ENCODE measurements around the gene CFAP92.

DNA sequence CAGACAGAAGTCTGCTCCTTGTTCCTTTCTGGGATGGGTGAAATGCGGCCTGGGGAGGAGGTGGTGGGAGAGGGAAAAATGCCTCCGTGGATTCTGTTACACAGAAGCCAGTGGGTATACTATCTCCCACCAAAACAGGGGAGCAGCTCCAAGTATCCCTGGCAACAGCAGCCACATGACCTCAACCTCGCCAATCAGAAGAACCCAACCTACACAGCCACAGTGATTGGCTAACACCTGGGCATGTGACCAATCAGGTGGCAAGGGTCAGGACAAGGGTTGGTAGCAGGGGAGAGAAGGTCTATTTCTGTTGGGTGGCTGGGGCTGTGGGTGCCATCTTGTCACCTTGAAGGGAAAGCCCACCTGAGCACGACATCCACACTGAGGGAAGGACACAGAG is 123.5 kb downstream of the CFAP92 start:
- TF ChIP-seq, protein P1, sequence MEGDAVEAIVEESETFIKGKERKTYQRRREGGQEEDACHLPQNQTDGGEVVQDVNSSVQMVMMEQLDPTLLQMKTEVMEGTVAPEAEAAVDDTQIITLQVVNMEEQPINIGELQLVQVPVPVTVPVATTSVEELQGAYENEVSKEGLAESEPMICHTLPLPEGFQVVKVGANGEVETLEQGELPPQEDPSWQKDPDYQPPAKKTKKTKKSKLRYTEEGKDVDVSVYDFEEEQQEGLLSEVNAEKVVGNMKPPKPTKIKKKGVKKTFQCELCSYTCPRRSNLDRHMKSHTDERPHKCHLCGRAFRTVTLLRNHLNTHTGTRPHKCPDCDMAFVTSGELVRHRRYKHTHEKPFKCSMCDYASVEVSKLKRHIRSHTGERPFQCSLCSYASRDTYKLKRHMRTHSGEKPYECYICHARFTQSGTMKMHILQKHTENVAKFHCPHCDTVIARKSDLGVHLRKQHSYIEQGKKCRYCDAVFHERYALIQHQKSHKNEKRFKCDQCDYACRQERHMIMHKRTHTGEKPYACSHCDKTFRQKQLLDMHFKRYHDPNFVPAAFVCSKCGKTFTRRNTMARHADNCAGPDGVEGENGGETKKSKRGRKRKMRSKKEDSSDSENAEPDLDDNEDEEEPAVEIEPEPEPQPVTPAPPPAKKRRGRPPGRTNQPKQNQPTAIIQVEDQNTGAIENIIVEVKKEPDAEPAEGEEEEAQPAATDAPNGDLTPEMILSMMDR (IDR thresholded peaks at IDR 0.05 in 8 of 11, conservative IDR thresholded peaks at IDR 0.05 in 3 of 11) = no peak
- TF ChIP-seq POLR2AphosphoS5 (IDR thresholded peaks at IDR 0.05) (no peak), POLR2A (IDR thresholded peaks at IDR 0.05) (no peak)

Data from spleen (tissue), 7 donors.